Measurements from ENCODE around the gene MLH3. TPM values are rescaled to one million over a fixed set of nuclear protein-coding genes. Genes with fewer than 3 reads are reported as not detected.

Gene MLH3
- total RNA-seq, 1 donor from 2014 or later, result 21.3 TPM

- no peak overlapping the region for H3K4me3 Mint-ChIP-seq (ENCODE audit: unreplicated experiment)
Measured at GRCh38 chr14:75040959-75041358, 10.3 kb downstream of the MLH3 start.

GRCh38 chr14:75040507-75040906 lies 10.8 kb downstream of the MLH3 start:
- Mint-ChIP-seq H3K4me3 (ENCODE audit: unreplicated experiment) (no peak overlapping the region), H3K36me3 (ENCODE audit: low read depth) (peaks cover 14% of the 10 kb centered on the region), H3K27me3 (ENCODE audit: low read depth) (no peaks in the 10 kb centered on the region), H3K4me1 (ENCODE audit: low read depth) (peaks cover 24% of the 10 kb centered on the region), H3K27ac (ENCODE audit: unreplicated experiment) (no peak overlapping the region), H3K9me3 (ENCODE audit: low read depth) (no peaks in the 10 kb centered on the region)
- no peak for DNase-seq (ENCODE audit: low spot score)
- TF ChIP-seq CTCF (IDR thresholded peaks at IDR 0.05), result no peak

More at GRCh38 chr14:75040959-75041358, 10.3 kb downstream of the MLH3 start:
- no peak for TF ChIP-seq CTCF (IDR thresholded peaks at IDR 0.05)
- DNase-seq (ENCODE audit: low spot score), result no peak
- H3K9me3 Mint-ChIP-seq (ENCODE audit: low read depth), result no peaks in the 10 kb centered on the region
- H3K27ac Mint-ChIP-seq (ENCODE audit: unreplicated experiment), result no peak overlapping the region
- peaks cover 11% of the 10 kb centered on the region for H3K36me3 Mint-ChIP-seq (ENCODE audit: low read depth)
- H3K4me1 Mint-ChIP-seq (ENCODE audit: low read depth), result peaks cover 24% of the 10 kb centered on the region
- no peaks in the 10 kb centered on the region for H3K27me3 Mint-ChIP-seq (ENCODE audit: low read depth)

GRCh38 chr14:75032939-75033338 lies 18.3 kb downstream of the MLH3 start:
- Mint-ChIP-seq H3K4me3 (ENCODE audit: unreplicated experiment) (no peak overlapping the region), H3K4me1 (ENCODE audit: low read depth) (peaks cover 3% of the 10 kb centered on the region), H3K9me3 (ENCODE audit: low read depth) (no peaks in the 10 kb centered on the region), H3K27me3 (ENCODE audit: low read depth) (no peaks in the 10 kb centered on the region), H3K27ac (ENCODE audit: unreplicated experiment) (no peak overlapping the region), H3K36me3 (ENCODE audit: low read depth) (peaks cover 34% of the 10 kb centered on the region)
- TF ChIP-seq CTCF (IDR thresholded peaks at IDR 0.05), result no peak
- DNase-seq (ENCODE audit: low spot score), result no peak

- Mint-ChIP-seq H3K9me3 (ENCODE audit: low read depth) (no peaks in the 10 kb centered on the region), H3K36me3 (ENCODE audit: low read depth) (peaks cover 26% of the 10 kb centered on the region), H3K4me1 (ENCODE audit: low read depth) (peaks cover 3% of the 10 kb centered on the region)
Measured at GRCh38 chr14:75030147-75030546, 21.1 kb downstream of the MLH3 start.

GRCh38 chr14:75025876-75026275 lies 25.4 kb downstream of the MLH3 start:
- TF ChIP-seq CTCF (IDR thresholded peaks at IDR 0.05), result no peak
- Mint-ChIP-seq H3K27me3 (ENCODE audit: low read depth) (no peaks in the 10 kb centered on the region), H3K4me3 (ENCODE audit: unreplicated experiment) (no peak overlapping the region), H3K9me3 (ENCODE audit: low read depth) (no peaks in the 10 kb centered on the region), H3K36me3 (ENCODE audit: low read depth) (peaks cover 30% of the 10 kb centered on the region), H3K4me1 (ENCODE audit: low read depth) (no peaks in the 10 kb centered on the region), H3K27ac (ENCODE audit: unreplicated experiment) (no peak overlapping the region)
- no peak for DNase-seq (ENCODE audit: low spot score)

More at GRCh38 chr14:75030147-75030546, 21.1 kb downstream of the MLH3 start:
- no peak for DNase-seq (ENCODE audit: low spot score)
- Mint-ChIP-seq H3K27me3 (ENCODE audit: low read depth) (no peaks in the 10 kb centered on the region), H3K4me3 (ENCODE audit: unreplicated experiment) (no peak overlapping the region), H3K27ac (ENCODE audit: unreplicated experiment) (no peak overlapping the region)
- TF ChIP-seq CTCF (IDR thresholded peaks at IDR 0.05), result no peak

All from chondrocyte (in vitro differentiated cells).